Central memory CD4-positive, alpha-beta T cell (primary cell): ENCODE results near the gene RASA3.

Experiments used
- DNase-seq: peaks from one replicate; pipeline ENCODE4 v3.0.0; 2022

The RASA3 gene

DNA sequence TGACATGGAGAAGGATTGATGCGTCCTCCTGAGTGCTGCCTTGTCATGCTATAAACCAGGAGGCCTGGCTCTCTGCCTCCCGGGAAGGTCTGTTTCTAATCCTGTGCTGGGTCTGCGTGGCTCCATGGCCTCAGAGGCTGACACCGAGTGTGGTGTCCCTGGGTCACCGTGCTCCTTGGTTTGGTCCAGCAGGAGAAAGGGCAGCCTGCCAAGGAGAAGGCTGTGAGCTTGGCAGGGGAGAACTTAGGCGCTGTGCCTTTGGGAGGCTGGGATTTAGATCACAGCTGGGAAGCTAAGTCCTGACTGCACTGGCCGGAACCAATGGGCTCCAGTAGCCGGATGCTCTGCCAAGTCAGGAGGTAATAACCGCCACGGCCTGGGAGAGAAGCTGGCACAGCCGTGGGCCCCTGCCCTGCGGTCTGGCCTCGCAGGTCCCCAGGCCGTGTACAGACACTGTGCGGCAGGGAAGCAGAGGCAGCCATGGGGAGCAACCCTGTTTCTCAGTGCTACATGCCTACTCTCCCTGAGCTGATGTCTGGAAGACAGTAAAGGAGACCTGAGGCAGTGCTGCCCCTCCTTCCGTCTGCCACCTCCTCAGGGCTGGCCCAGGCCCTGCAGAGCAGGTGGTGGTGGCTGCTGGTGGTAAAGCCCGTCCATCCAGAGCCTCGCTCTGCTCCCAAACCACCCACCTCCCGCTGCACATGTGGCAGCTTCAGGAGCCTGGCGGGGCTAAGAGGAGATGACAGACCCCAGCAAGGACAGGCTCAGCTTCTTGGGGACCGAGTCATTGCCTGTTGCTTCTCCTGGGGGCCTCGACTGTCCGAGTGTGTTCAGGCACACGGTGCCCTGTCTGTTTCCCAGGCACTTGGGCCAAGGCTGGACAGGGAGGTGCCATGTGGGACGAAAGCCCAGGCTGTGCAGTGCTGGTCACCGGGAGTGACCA lies 203.5 kb downstream of the RASA3 start:
- no peak for DNase-seq
